Glutamatergic neuron (in vitro differentiated cells): ENCODE data around the gene TFCP2. TPM values are rescaled to one million over a fixed set of nuclear protein-coding genes. Genes with fewer than 3 reads are reported as not detected.

ENCODE experiments used
- DNase-seq: peaks from one replicate; pipeline ENCODE4 v3.0.0; 2022
- H3K27ac Mint-ChIP-seq: one replicate; pipeline ENCODE4 v1.8.0; 2020; ENCODE audit warnings: mild to moderate bottlenecking, mixed read lengths, inconsistent platforms; ENCODE audit not compliant: unreplicated experiment
- H3K27me3 Mint-ChIP-seq: one replicate; pipeline ENCODE4 v1.8.0; 2020; ENCODE audit warnings: mild to moderate bottlenecking, moderate library complexity, mixed read lengths, inconsistent platforms; ENCODE audit not compliant: unreplicated experiment
- H3K36me3 Mint-ChIP-seq: one replicate; pipeline ENCODE4 v1.8.0; 2020; ENCODE audit warnings: mild to moderate bottlenecking, mixed read lengths, inconsistent platforms; ENCODE audit not compliant: unreplicated experiment
- H3K4me1 Mint-ChIP-seq: one replicate; pipeline ENCODE4 v1.8.0; 2020; ENCODE audit warnings: mild to moderate bottlenecking, low read depth, mixed read lengths, inconsistent platforms; ENCODE audit not compliant: unreplicated experiment
- H3K4me3 Mint-ChIP-seq: one replicate; pipeline ENCODE4 v1.8.0; 2020; ENCODE audit warnings: mild to moderate bottlenecking, mixed read lengths, inconsistent platforms; ENCODE audit not compliant: unreplicated experiment
- H3K9me3 Mint-ChIP-seq: one replicate; pipeline ENCODE4 v1.8.0; 2020; ENCODE audit warnings: mild to moderate bottlenecking, moderate library complexity, mixed read lengths, inconsistent platforms; ENCODE audit not compliant: unreplicated experiment
- total RNA-seq: library from RNA; stranded (reverse); fragmentation: NEBNext Ultra II Directional; extraction: Animal tissue kit (Norgen Biotek cat#: 25700); gene quantifications from one replicate; pipeline ENCODE4 v1.2.1, GENCODE V29; 2021; ENCODE audit not compliant: unreplicated experiment
- TF ChIP-seq, protein P1 (sequence below): fragments of 200-600 bp; sonication (generic); IDR thresholded peaks from one replicate; pipeline ENCODE4 v1.5.0; 2021; ENCODE audit not compliant: partially characterized antibody, unreplicated experiment

The TFCP2 gene
- total RNA-seq, 1 donor from 2014 or later = 21.7 TPM

DNA sequence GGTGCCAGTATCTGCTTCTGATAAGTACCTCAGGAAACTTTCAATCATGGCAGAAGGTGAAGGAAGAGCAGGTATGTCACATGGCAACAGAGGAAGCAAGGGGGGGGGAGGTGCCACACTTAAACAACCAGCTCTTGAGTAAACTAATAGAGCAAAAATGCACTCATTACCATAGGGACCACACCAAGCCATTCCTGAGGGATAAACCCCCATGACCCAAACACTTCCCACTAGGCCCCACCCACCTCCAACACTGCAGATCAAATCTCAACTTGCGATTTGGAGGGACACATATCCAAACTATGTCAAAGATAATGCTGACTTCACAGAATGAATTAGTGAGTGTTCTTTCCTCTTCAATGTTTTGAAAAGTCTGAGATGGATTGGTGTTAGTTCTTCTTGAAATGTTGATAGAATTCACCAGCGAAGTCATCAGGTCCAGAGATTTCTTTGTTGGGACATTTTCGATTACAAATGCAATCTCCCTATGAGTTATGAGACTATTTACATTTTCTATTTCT lies 16.6 kb downstream of the TFCP2 start:
- Mint-ChIP-seq H3K9me3 (no peaks in the 10 kb centered on the region), H3K36me3 (peaks cover 4% of the 10 kb centered on the region), H3K27ac (no peak overlapping the region), H3K27me3 (peaks cover 1% of the 10 kb centered on the region), H3K4me1 (peaks cover 3% of the 10 kb centered on the region), H3K4me3 (no peak overlapping the region)
- DNase-seq = no peak
- TF ChIP-seq, protein P1, sequence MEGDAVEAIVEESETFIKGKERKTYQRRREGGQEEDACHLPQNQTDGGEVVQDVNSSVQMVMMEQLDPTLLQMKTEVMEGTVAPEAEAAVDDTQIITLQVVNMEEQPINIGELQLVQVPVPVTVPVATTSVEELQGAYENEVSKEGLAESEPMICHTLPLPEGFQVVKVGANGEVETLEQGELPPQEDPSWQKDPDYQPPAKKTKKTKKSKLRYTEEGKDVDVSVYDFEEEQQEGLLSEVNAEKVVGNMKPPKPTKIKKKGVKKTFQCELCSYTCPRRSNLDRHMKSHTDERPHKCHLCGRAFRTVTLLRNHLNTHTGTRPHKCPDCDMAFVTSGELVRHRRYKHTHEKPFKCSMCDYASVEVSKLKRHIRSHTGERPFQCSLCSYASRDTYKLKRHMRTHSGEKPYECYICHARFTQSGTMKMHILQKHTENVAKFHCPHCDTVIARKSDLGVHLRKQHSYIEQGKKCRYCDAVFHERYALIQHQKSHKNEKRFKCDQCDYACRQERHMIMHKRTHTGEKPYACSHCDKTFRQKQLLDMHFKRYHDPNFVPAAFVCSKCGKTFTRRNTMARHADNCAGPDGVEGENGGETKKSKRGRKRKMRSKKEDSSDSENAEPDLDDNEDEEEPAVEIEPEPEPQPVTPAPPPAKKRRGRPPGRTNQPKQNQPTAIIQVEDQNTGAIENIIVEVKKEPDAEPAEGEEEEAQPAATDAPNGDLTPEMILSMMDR = no peak

DNA sequence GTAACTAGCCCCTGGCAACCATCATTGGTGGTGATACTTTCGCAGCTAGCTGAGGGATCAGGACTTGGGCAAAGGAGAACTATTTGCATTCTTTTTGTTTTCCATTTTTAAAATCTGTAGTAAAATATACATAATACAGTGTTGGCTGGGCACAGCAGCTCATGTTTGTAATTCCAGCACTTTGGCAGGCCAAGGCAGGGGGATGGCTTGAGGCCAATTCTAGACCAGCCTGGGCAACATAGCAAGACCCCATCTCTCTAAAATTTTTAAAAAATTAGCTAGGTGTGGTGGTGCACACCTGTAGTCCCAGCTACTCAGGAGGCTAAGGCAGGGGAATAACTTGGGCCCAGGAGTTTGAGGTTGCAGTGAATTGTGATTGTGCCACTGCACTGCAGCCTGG lies 20.0 kb downstream of the TFCP2 start:
- no peaks in the 10 kb centered on the region for H3K9me3 Mint-ChIP-seq
- H3K27ac Mint-ChIP-seq = no peak overlapping the region
- H3K4me3 Mint-ChIP-seq = no peak overlapping the region
- DNase-seq = no peak
- H3K4me1 Mint-ChIP-seq = no peaks in the 10 kb centered on the region
- TF ChIP-seq, protein P1 = no peak
- no peaks in the 10 kb centered on the region for H3K36me3 Mint-ChIP-seq
- peaks cover 1% of the 10 kb centered on the region for H3K27me3 Mint-ChIP-seq

DNA sequence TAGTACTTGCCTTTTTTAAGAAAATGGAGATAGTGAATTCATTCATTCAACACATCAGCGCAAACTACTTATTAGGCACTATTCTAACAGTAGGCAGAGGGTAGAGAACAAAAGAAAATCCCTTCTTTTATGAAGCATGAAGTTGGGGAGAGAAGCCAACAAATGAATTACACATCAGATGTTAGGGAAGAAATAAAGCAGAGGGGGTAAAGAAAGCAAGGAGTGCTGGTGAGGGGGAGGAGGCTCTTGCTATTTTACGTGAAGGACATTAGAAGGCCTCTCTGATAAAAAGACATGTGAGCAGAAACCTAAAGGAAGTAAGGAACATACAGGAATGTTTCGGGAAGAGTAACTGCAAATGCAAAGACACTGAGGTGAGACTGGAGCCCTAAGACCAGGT lies 22.2 kb downstream of the TFCP2 start:
- no peaks in the 10 kb centered on the region for H3K4me1 Mint-ChIP-seq
- H3K36me3 Mint-ChIP-seq = no peaks in the 10 kb centered on the region
- H3K27me3 Mint-ChIP-seq = no peaks in the 10 kb centered on the region
- H3K9me3 Mint-ChIP-seq = no peaks in the 10 kb centered on the region
- DNase-seq = no peak
- TF ChIP-seq, protein P1 = no peak
- no peak overlapping the region for H3K27ac Mint-ChIP-seq
- no peak overlapping the region for H3K4me3 Mint-ChIP-seq

DNA sequence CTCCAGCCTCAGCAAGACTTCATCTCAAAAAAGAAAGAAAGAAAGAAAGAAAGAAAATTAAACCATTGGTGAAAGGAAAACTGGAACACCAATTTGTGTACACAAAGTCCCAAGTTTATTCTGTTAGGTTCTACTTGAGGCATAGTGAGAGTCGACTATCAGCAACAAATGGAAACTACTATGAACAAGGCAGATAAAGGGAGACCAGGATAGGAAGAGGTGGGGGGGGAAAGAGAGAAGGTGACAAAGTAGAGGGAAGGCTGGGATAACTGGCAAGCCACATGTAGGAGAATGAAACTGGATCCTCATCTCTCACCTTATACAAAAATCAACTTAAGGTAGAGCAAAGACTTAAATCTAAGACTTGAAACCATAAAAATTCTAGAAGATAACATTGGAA lies 25.6 kb downstream of the TFCP2 start:
- H3K27ac Mint-ChIP-seq = no peak overlapping the region
- H3K4me3 Mint-ChIP-seq = no peak overlapping the region
- H3K36me3 Mint-ChIP-seq = no peaks in the 10 kb centered on the region
- TF ChIP-seq, protein P1 = no peak
- no peak for DNase-seq
- H3K4me1 Mint-ChIP-seq = no peaks in the 10 kb centered on the region
- H3K9me3 Mint-ChIP-seq = no peaks in the 10 kb centered on the region
- H3K27me3 Mint-ChIP-seq = no peaks in the 10 kb centered on the region

DNA sequence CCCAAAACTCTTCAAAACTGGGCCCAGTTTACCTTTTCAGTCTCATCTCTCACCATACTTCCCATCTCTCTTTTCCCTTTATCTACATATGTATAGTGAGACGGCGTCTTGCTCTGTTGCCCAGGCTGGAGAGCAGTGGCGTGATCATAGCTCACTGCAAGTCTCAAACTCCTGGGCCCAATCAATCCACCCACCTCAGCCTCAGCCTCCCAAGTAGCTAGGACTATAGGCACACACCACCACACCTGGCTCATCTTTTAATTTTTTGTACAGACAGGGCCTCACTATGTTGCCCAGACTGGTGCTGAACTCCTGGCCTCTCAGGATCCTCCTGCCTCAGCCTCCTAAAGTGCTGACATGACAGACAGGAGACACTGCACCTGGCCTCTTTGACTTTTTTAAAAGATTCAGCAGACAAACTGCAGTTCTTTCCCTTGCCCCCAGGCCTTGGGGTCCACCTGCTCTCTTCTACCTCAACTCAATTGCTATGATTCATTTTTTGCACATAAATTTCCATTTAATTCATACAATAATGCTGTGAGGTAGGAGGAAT lies 33.6 kb downstream of the TFCP2 start:
- Mint-ChIP-seq H3K27me3 (peaks cover 2% of the 10 kb centered on the region), H3K4me1 (no peaks in the 10 kb centered on the region), H3K9me3 (no peaks in the 10 kb centered on the region), H3K4me3 (no peak overlapping the region), H3K36me3 (no peaks in the 10 kb centered on the region), H3K27ac (no peak overlapping the region)
- TF ChIP-seq, protein P1 = no peak
- DNase-seq = no peak
